IPS-NIHi7 (cell line): ENCODE results near the gene RHBDD1.
"Not testable (repeated sequence)": the region's sequence is repeated elsewhere in the genome, so short reads cannot be mapped to it uniquely, and the experiment has no call there.

Source experiments
- DNase-seq: peaks from one replicate; pipeline ENCODE4 v3.0.0; 2012; ENCODE audit warnings: mixed read lengths; ENCODE audit errors: extremely low spot score

RHBDD1 gene

GRCh38 chr2:226799976-226800940 is 35.6 kb upstream of the RHBDD1 start:
- DNase-seq: no peak

GRCh38 chr2:226800941-226801784 is 34.7 kb upstream of the RHBDD1 start:
- peak; percentile 88 for DNase-seq

- no peak for DNase-seq
Observed at GRCh38 chr2:226802573-226802972, 33.3 kb upstream of the RHBDD1 start.

GRCh38 chr2:226803410-226803809 is 32.4 kb upstream of the RHBDD1 start:
- DNase-seq: no peak

- peak; percentile 45 for DNase-seq
Observed at GRCh38 chr2:226813148-226813701, 22.6 kb upstream of the RHBDD1 start.

- no peak for DNase-seq
Observed at GRCh38 chr2:226818930-226819329, 16.9 kb upstream of the RHBDD1 start.

GRCh38 chr2:226825056-226825455 is 10.8 kb upstream of the RHBDD1 start:
- DNase-seq: no peak

GRCh38 chr2:226828191-226828590 is 7.7 kb upstream of the RHBDD1 start:
- DNase-seq: no peak

- no peak for DNase-seq
Observed at GRCh38 chr2:226829721-226830631, 5.9 kb upstream of the RHBDD1 start.

- DNase-seq: no peak
Observed at GRCh38 chr2:226831266-226831665, 4.6 kb upstream of the RHBDD1 start.

- DNase-seq: no peak
Observed at GRCh38 chr2:226832061-226832460, 3.8 kb upstream of the RHBDD1 start.

GRCh38 chr2:226834880-226835279 is 974 bp upstream of the RHBDD1 start:
- DNase-seq: not testable (repeated sequence)

GRCh38 chr2:226835420-226835795 is 446 bp upstream of the RHBDD1 start:
- peak; percentile 54 for DNase-seq

GRCh38 chr2:226836548-226836885 is 663 bp downstream of the RHBDD1 start:
- no peak for DNase-seq

GRCh38 chr2:226837334-226837733 is 1.5 kb downstream of the RHBDD1 start:
- no peak for DNase-seq

- DNase-seq: no peak
Observed at GRCh38 chr2:226837787-226838603, 2.1 kb downstream of the RHBDD1 start.

- DNase-seq: no peak
Observed at GRCh38 chr2:226838722-226839121, 2.9 kb downstream of the RHBDD1 start.

- no peak for DNase-seq
Observed at GRCh38 chr2:226839161-226839560, 3.3 kb downstream of the RHBDD1 start.

GRCh38 chr2:226839951-226840350 is 4.1 kb downstream of the RHBDD1 start:
- no peak for DNase-seq

GRCh38 chr2:226843001-226843400 is 7.1 kb downstream of the RHBDD1 start:
- not testable (repeated sequence) for DNase-seq
